HG03457 (cell line): ENCODE results near the gene KCTD7.
"Not testable (repeated sequence)": the region's sequence is repeated elsewhere in the genome, so short reads cannot be mapped to it uniquely, and the experiment has no call there.

Experiments
- ATAC-seq: cut with Tn5 transposase; IDR thresholded peaks from one replicate; pipeline ENCODE4 v1.9.1; 2021; ENCODE audit warnings: moderate number of reproducible peaks; ENCODE audit not compliant: unreplicated experiment

Gene KCTD7

GRCh38 chr7:66653719-66654274 is 25.1 kb downstream of the KCTD7 start:
- not testable (repeated sequence) for ATAC-seq

- ATAC-seq: peak; percentile 85
These were observed 25.8 kb downstream of the KCTD7 start for GRCh38 chr7:66654275-66655112.

- not testable (repeated sequence) for ATAC-seq
These were observed 26.6 kb downstream of the KCTD7 start for GRCh38 chr7:66655113-66655806.

- ATAC-seq: not testable (repeated sequence)
These were observed 27.3 kb downstream of the KCTD7 start for GRCh38 chr7:66655826-66656485.

GRCh38 chr7:66657798-66658197 is 29.1 kb downstream of the KCTD7 start:
- ATAC-seq: no peak

GRCh38 chr7:66662646-66663264 is 34.1 kb downstream of the KCTD7 start:
- no peak for ATAC-seq

- ATAC-seq: no peak
These were observed 36.1 kb downstream of the KCTD7 start for GRCh38 chr7:66664590-66665293.

GRCh38 chr7:66666313-66666952 is 37.8 kb downstream of the KCTD7 start:
- ATAC-seq: no peak

- ATAC-seq: no peak
These were observed 38.5 kb downstream of the KCTD7 start for GRCh38 chr7:66667023-66667728.

GRCh38 chr7:66668112-66668511 is 39.4 kb downstream of the KCTD7 start:
- no peak for ATAC-seq

- ATAC-seq: no peak
These were observed 40.0 kb downstream of the KCTD7 start for GRCh38 chr7:66668677-66669076.

GRCh38 chr7:66669088-66669487 is 40.4 kb downstream of the KCTD7 start:
- no peak for ATAC-seq

GRCh38 chr7:66669496-66669895 is 40.8 kb downstream of the KCTD7 start:
- no peak for ATAC-seq

GRCh38 chr7:66671034-66671433 is 42.4 kb downstream of the KCTD7 start:
- no peak for ATAC-seq

- ATAC-seq: not testable (repeated sequence)
These were observed 42.8 kb downstream of the KCTD7 start for GRCh38 chr7:66671486-66671885.

GRCh38 chr7:66672432-66673123 is 43.9 kb downstream of the KCTD7 start:
- ATAC-seq: not testable (repeated sequence)

GRCh38 chr7:66673124-66673640 is 44.5 kb downstream of the KCTD7 start:
- not testable (repeated sequence) for ATAC-seq

- ATAC-seq: no peak
These were observed 51.1 kb downstream of the KCTD7 start for GRCh38 chr7:66679633-66680244.
